Fibroblast of lung (primary cell): ENCODE measurements around the gene IL16. TPM values are rescaled to one million over a fixed set of nuclear protein-coding genes. Genes with fewer than 3 reads are reported as not detected.

Experiments
- DNase-seq, 2 donors: peaks; one replicate each; pipeline versions ENCODE4 v3.0.0 to v3.0.0-alpha.2; 2010; ENCODE audit warnings: low read depth in 2 of 2
- H2AFZ ChIP-seq: 2 replicates; pipeline ENCODE4 v1.5.1; 2012; ENCODE audit warnings: low read length, control low read depth, inconsistent platforms
- H3K27ac ChIP-seq: 2 replicates; pipeline ENCODE4 v1.5.1; 2011; ENCODE audit warnings: low read length, control low read depth; ENCODE audit not compliant: insufficient read depth
- H3K27me3 ChIP-seq: 2 replicates; pipeline ENCODE4 v1.5.1; 2011; ENCODE audit warnings: mild to moderate bottlenecking, low read length; ENCODE audit not compliant: control insufficient read depth, insufficient read depth
- H3K36me3 ChIP-seq: 2 replicates; pipeline ENCODE4 v1.5.1; 2011; ENCODE audit warnings: low read length; ENCODE audit not compliant: control insufficient read depth, insufficient read depth
- H3K4me1 ChIP-seq: 2 replicates; pipeline ENCODE4 v1.5.1; 2011; ENCODE audit warnings: low read length; ENCODE audit not compliant: control insufficient read depth, insufficient read depth; ENCODE audit errors: extremely low read depth
- H3K4me2 ChIP-seq: 2 replicates; pipeline ENCODE4 v1.5.1; 2011; ENCODE audit warnings: low read length, control low read depth; ENCODE audit not compliant: insufficient read depth; ENCODE audit errors: extremely low read depth
- H3K4me3 ChIP-seq, 4 experiments: fragments of 200-600 bp in 1 of 4; sonication (generic) in 1 of 4; replicated peaks in 1 of 4; 2 replicates each; pipeline ENCODE4 v1.5.1; 2011 to 2016; ENCODE audit warnings: low read length in 4 of 4, low read depth in 3 of 4, mild to moderate bottlenecking in 3 of 4, control low read depth in 2 of 4, inconsistent platforms in 1 of 4, mixed read lengths in 1 of 4; ENCODE audit not compliant: insufficient read depth in 1 of 4; ENCODE audit errors: control extremely low read depth in 1 of 4
- H3K79me2 ChIP-seq: 2 replicates; pipeline ENCODE4 v1.5.1; 2012; ENCODE audit warnings: mild to moderate bottlenecking, low read length, inconsistent platforms; ENCODE audit not compliant: control insufficient read depth, insufficient read depth
- H3K9ac ChIP-seq: 2 replicates; pipeline ENCODE4 v1.5.1; 2011; ENCODE audit warnings: mild to moderate bottlenecking, low read length, control low read depth; ENCODE audit not compliant: insufficient read depth
- H3K9me3 ChIP-seq: 2 replicates; pipeline ENCODE4 v1.5.1; 2012; ENCODE audit warnings: low read depth, low read length; ENCODE audit not compliant: control insufficient read depth, insufficient read depth
- H4K20me1 ChIP-seq: 2 replicates; pipeline ENCODE4 v1.5.1; 2011; ENCODE audit warnings: low read length; ENCODE audit not compliant: control insufficient read depth, insufficient read depth; ENCODE audit errors: extremely low read depth
- CTCF ChIP-seq, 2 donors: IDR thresholded peaks in 1 of 2; conservative IDR thresholded peaks in 1 of 2; 1 replicate in 1 of 2; 2 replicates in 1 of 2; pipeline ENCODE4 v1.5.1; 2011 to 2012; ENCODE audit warnings: low read length in 2 of 2, control low read depth in 1 of 2, inconsistent platforms in 1 of 2, low read depth in 1 of 2, mild to moderate bottlenecking in 1 of 2
- EZH2 ChIP-seq: IDR thresholded peaks from 2 replicates; pipeline ENCODE4 v1.5.1; 2012; ENCODE audit warnings: low read length, control low read depth, mild to moderate bottlenecking; ENCODE audit errors: missing control alignments
- polyA plus RNA-seq, 2 donors: library from polyadenylated mRNA; depleted of rRNA in 1 of 2; stranded (reverse) in 1 of 2; unstranded in 1 of 2; fragments of >200 nt; gene quantifications; 2 replicates each; pipeline ENCODE4 v1.2.1, GENCODE V29; 2011 to 2012; ENCODE audit warnings: missing spikeins in 1 of 2
- total RNA-seq: library from RNA; depleted of rRNA; stranded (reverse); fragments of >200 nt; gene quantifications from 2 replicates; pipeline ENCODE4 v1.2.1, GENCODE V29; 2014

IL16 gene
- total and polyA plus RNA-seq, 2 donors (not counting 1 experiment from before 2014, with no cell fraction given): 0.96 to 5.0 TPM

- Histone ChIP-seq H4K20me1 (no peaks in the 10 kb centered on the region), H2AFZ (no peak overlapping the region), H3K9me3 (no peaks in the 10 kb centered on the region), H3K79me2 (no peaks in the 10 kb centered on the region), H3K4me1 (peaks cover 2% of the 10 kb centered on the region), H3K9ac (no peak overlapping the region), H3K4me2 (no peak overlapping the region), H3K4me3 (no peak overlapping the region), H3K36me3 (no peaks in the 10 kb centered on the region), H3K27me3 (no peaks in the 10 kb centered on the region), H3K27ac (no peak overlapping the region)
- TF ChIP-seq EZH2 (no peak), CTCF (conservative IDR thresholded peaks at IDR 0.05 in 1 of 2, IDR thresholded peaks at IDR 0.05 in 1 of 2; ENCODE audit: low read depth in 1 of 2, low read length in 2 of 2) (no peak)
- no peak for DNase-seq
Observed at GRCh38 chr15:81294516-81294880, 97.8 kb downstream of the IL16 start.

- no peaks in the 10 kb centered on the region for H4K20me1 ChIP-seq
- H3K27me3 ChIP-seq: no peaks in the 10 kb centered on the region
- no peak overlapping the region for H3K4me3 ChIP-seq
- H3K9me3 ChIP-seq: no peaks in the 10 kb centered on the region
- DNase-seq: no peak
- H3K27ac ChIP-seq: no peak overlapping the region
- peaks cover 2% of the 10 kb centered on the region for H3K4me1 ChIP-seq
- H3K36me3 ChIP-seq: no peaks in the 10 kb centered on the region
- no peaks in the 10 kb centered on the region for H3K79me2 ChIP-seq
- H3K4me2 ChIP-seq: no peak overlapping the region
- no peak overlapping the region for H3K9ac ChIP-seq
- TF ChIP-seq CTCF (conservative IDR thresholded peaks at IDR 0.05 in 1 of 2, IDR thresholded peaks at IDR 0.05 in 1 of 2; ENCODE audit: low read depth in 1 of 2, low read length in 2 of 2): no peak
- no peak for TF ChIP-seq EZH2
- no peak overlapping the region for H2AFZ ChIP-seq
Observed at GRCh38 chr15:81295486-81296121, 98.9 kb downstream of the IL16 start.

GRCh38 chr15:81296186-81296585 is 99.5 kb downstream of the IL16 start:
- TF ChIP-seq EZH2 (no peak), CTCF (conservative IDR thresholded peaks at IDR 0.05 in 1 of 2, IDR thresholded peaks at IDR 0.05 in 1 of 2; ENCODE audit: low read depth in 1 of 2, low read length in 2 of 2) (no peak)

More at GRCh38 chr15:81296186-81296585, 99.5 kb downstream of the IL16 start:
- Histone ChIP-seq H2AFZ (no peak overlapping the region), H3K4me3 (no peak overlapping the region), H3K4me2 (no peak overlapping the region), H4K20me1 (no peaks in the 10 kb centered on the region), H3K9me3 (no peaks in the 10 kb centered on the region), H3K9ac (no peak overlapping the region), H3K27me3 (no peaks in the 10 kb centered on the region), H3K36me3 (no peaks in the 10 kb centered on the region), H3K27ac (no peak overlapping the region), H3K4me1 (peaks cover 2% of the 10 kb centered on the region), H3K79me2 (no peaks in the 10 kb centered on the region)
- no peak for DNase-seq
